Tibial artery (tissue), 4 donors: ENCODE measurements around the gene BAIAP2.

Experiments
- DNase-seq, 2 donors: peaks; one replicate each; pipeline ENCODE4 v3.0.0-alpha.2; 2019
- H3K27ac ChIP-seq, 2 donors: fragments of 200-600 bp; sonication (generic) in 1 of 2; 1 replicate in 1 of 2; 2 replicates in 1 of 2; pipeline ENCODE4 v1.5.1; 2018 to 2019; ENCODE audit warnings: mild to moderate bottlenecking in 1 of 2
- H3K27me3 ChIP-seq, 2 donors: fragments of 200-600 bp; sonication (generic) in 1 of 2; one replicate each; pipeline versions ENCODE4 v1.5.1 to v1.6.0; 2016 to 2019
- H3K36me3 ChIP-seq, 3 donors: fragments of 200-600 bp; sonication (generic) in 2 of 3; one replicate each; pipeline ENCODE4 v1.5.1; 2016 to 2019; ENCODE audit warnings: mild to moderate bottlenecking in 2 of 3
- H3K4me1 ChIP-seq, 4 donors: fragments of 200-600 bp; sonication (generic) in 2 of 4; 1 replicate in 3 of 4; 2 replicates in 1 of 4; pipeline ENCODE4 v1.5.1; 2016 to 2019
- H3K4me3 ChIP-seq, 2 donors: fragments of 200-600 bp; sonication (generic) in 1 of 2; 1 replicate in 1 of 2; 2 replicates in 1 of 2; pipeline ENCODE4 v1.5.1; 2018 to 2019; ENCODE audit warnings: mild to moderate bottlenecking in 2 of 2
- H3K9me3 ChIP-seq, 3 donors: fragments of 200-600 bp; sonication (generic) in 1 of 3; one replicate each; pipeline ENCODE4 v1.5.1; 2016 to 2019
- CTCF ChIP-seq, 2 experiments: fragments of 200-600 bp in 1 of 2; fragments of 450-650 bp in 1 of 2; IDR thresholded peaks; one replicate each; pipeline ENCODE4 v1.5.1; 2017 to 2019; ENCODE audit warnings: antibody characterized with exemption in 2 of 2, mild to moderate bottlenecking in 1 of 2, moderate library complexity in 1 of 2
- intact Hi-C: fragments of 100-400 bp; cut with DNase I; formaldehyde crosslinking; loops from one replicate; pipeline ENCODE4 v1.15.0; 2023; ENCODE audit warnings: low total_unique reads

BAIAP2 gene

DNA sequence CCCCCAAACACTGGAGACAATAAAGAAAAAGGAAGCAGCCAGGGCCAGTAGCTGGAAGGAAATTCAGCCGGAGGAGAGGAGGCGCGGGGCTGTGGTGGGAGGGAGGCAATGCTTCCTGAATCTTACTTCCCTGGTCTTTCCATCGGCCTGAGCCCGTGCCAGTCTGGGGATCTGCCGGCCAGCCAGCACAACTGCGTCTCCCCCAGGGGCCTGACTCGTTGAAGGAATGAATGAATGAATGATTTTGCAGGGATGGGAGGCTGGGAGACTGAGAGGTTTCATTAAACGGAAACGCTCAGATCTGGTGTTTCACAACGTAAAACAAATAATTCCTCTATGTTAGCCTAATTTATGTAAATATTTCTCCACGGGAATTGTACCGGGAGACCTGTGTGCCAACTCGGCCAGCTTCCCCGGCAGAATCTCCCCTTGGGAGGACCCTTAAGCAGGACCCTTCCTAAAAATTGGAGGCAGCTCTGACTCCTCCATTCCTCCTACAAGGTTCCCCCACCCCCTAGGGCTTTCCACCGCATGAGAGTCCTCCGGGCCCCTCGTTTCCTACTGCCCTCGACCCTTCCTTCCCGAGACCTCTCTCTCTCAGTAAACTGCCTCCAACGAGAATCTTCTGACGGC lies 1.3 kb upstream of the BAIAP2 start:
- TF ChIP-seq CTCF (IDR thresholded peaks at IDR 0.05) = no peak
- H3K4me1 ChIP-seq = peaks cover 0 to 35% (median 29%) of the 10 kb centered on the region in 4 donors
- H3K27me3 ChIP-seq = peaks cover 0 to 62% of the 10 kb centered on the region in 2 donors
- H3K27ac ChIP-seq = no peak overlapping the region
- DNase-seq = peak in 1 of 2 donors; percentile 72
- intact Hi-C loops = no loop called here
- H3K4me3 ChIP-seq = peak overlapping the region; percentile 48 to 62
- no peaks in the 10 kb centered on the region for H3K36me3 ChIP-seq
- H3K9me3 ChIP-seq = no peaks in the 10 kb centered on the region

DNA sequence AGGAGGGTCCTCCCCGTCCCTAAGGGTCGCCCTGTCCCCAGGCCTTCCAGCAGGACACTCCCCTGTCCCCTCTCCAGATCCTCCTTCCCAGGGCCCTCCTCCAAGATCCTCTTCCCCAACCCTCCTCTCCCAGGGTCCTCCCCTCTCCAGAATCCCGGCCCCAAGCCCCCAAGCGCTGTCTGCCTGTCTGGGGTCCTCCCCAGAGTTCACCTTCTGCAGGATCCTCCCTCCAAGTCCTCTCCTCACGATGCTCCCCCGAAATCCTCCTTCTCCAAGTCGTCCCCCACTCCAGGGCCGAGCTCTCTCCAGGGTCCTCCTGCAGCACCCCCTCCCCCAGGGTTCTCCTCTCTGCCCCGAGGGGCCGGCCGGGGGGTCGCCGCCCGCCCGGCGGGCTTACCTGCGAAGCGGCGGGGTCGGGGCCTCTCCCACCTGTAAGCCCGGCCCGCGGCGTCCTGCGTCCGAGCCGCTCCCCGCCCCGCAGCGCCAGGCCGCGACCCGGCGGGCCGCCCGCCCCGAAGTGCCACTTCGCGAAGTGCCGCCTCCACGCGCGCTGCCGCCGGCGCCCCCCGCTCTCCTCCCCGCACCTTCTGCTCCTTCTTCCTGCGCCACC lies 678 bp upstream of the BAIAP2 start:
- intact Hi-C loops = no loop called here
- Histone ChIP-seq H3K27me3 (peaks cover 0 to 56% of the 10 kb centered on the region in 2 donors), H3K27ac (no peak overlapping the region), H3K9me3 (no peaks in the 10 kb centered on the region), H3K4me1 (peaks cover 0 to 42% (median 35%) of the 10 kb centered on the region in 4 donors), H3K36me3 (no peaks in the 10 kb centered on the region), H3K4me3 (peak overlapping the region; percentile 48 to 62)
- no peak for DNase-seq
- TF ChIP-seq CTCF (IDR thresholded peaks at IDR 0.05) = no peak

- Histone ChIP-seq H3K36me3 (no peaks in the 10 kb centered on the region), H3K4me3 (peak overlapping the region; percentile 48 to 62), H3K4me1 (peaks cover 0 to 54% (median 36%) of the 10 kb centered on the region in 4 donors), H3K27ac (no peak overlapping the region), H3K27me3 (peaks cover 0 to 43% of the 10 kb centered on the region in 2 donors), H3K9me3 (no peaks in the 10 kb centered on the region)
- no peak for TF ChIP-seq CTCF (IDR thresholded peaks at IDR 0.05)
- intact Hi-C loops = loop anchor here (5.0 kb wide), 1 partner anchor 57 kb away; no protein-coding TSS in a partner anchor
- no peak for DNase-seq
Measured at GRCh38 chr17:81035521-81036196, 708 bp downstream of the BAIAP2 start.

DNA sequence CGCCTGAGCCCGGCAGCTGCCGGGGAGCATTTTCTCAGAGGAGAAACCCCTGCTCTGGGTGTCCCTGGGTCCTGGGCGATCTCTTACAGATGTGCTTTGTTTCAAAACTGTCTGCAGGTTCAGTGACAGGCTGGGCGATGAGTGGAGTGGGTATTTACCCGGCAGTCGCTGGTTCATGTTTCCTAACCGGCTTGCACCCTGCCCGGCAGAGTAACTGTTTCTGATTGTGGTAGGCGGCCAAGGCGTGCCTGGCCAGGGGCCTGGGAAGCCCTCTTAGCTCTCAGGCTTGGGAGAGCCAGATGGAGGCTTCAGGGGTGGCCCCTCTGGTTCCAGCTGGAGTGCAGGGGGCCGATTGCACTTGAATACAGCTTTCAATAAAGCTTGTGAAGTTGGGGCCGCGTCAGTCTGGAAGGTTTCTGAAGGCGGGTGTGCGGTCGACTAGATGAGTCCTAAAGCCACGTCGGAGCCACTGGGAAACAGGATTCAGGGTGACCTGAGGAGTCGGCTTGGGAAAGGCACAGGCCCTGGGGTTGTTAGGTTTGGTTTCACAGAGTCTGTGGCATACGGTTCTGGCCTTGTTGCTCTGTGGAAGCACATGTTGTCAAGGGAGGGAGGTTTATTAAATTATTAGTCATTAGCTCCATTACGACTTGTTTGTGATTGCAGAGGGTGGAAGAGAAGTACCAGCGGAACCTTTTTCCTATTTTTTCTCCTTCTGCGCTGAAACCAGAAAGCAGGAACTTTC lies 1.4 kb downstream of the BAIAP2 start:
- peaks cover 0 to 61% (median 36%) of the 10 kb centered on the region in 4 donors for H3K4me1 ChIP-seq
- intact Hi-C loops = loop anchor here (5.0 kb wide), 1 partner anchor 56 kb away; no protein-coding TSS in a partner anchor

More for the DNA sequence above, 1.4 kb downstream of the BAIAP2 start:
- no peaks in the 10 kb centered on the region for H3K9me3 ChIP-seq
- H3K4me3 ChIP-seq = peak overlapping the region; percentile 48 to 62
- no peak for DNase-seq
- H3K27me3 ChIP-seq = peaks cover 0 to 37% of the 10 kb centered on the region in 2 donors
- H3K27ac ChIP-seq = no peak overlapping the region
- no peaks in the 10 kb centered on the region for H3K36me3 ChIP-seq
- no peak for TF ChIP-seq CTCF (IDR thresholded peaks at IDR 0.05)
